DMS79 treated with DMSO at 0.1 percent for 48 hours (cell line): ENCODE results near the gene SLC25A23.
A peak's percentile ranks its signal among the peaks of the same experiment; 100 is the strongest.
"Not testable (repeated sequence)": the region's sequence is repeated elsewhere in the genome, so short reads cannot be mapped to it uniquely, and the experiment has no call there.

Source experiments
- DNase-seq: peaks from one replicate; lab custom pipeline; 2025; lab: John Stamatoyannopoulos, UW

The SLC25A23 gene

GRCh38 chr19:6459262-6460098 lies at the start of gene SLC25A23:
TSS of gene SLC25A23 (minus strand) at chr19:6459792. CDS start at chr19:6459628, 164 bp downstream.
- peak; percentile 58 for DNase-seq

DNA sequence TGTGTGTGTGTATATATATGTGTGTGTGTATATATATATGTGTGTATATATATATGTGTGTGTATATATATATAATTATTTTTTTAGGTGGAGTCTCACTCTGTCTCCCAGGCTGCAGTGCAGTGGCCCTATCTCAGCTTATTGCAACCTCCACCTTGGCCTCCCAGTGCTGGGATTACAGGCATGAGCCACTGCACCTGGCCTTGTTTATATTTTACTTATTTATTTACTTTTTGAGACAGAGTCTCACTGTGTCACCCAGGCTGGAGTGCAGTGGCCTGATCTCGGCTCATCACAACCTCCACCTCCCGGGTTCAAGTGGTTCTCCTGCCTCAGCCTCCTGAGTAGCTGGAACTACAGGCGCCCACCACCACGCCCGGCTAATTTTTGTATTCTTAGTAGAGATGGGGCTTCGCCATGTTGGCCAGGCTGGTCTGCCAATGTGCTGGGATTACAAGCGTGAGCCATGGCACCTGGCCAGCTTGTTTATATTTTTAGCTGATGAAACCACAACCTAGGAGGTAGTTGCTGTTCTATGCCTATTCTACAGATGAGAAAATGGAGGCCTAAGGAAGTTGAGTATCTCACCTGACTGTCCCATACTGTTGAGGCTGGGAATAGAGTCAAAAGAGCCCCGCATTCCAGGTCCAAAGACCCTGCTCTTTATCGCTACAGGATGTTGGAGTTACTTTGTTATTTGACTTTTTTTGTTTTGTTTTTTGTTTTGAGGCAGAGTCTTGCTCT lies 48.6 kb upstream of the SLC25A23 start:
- not testable (repeated sequence) for DNase-seq

DNA sequence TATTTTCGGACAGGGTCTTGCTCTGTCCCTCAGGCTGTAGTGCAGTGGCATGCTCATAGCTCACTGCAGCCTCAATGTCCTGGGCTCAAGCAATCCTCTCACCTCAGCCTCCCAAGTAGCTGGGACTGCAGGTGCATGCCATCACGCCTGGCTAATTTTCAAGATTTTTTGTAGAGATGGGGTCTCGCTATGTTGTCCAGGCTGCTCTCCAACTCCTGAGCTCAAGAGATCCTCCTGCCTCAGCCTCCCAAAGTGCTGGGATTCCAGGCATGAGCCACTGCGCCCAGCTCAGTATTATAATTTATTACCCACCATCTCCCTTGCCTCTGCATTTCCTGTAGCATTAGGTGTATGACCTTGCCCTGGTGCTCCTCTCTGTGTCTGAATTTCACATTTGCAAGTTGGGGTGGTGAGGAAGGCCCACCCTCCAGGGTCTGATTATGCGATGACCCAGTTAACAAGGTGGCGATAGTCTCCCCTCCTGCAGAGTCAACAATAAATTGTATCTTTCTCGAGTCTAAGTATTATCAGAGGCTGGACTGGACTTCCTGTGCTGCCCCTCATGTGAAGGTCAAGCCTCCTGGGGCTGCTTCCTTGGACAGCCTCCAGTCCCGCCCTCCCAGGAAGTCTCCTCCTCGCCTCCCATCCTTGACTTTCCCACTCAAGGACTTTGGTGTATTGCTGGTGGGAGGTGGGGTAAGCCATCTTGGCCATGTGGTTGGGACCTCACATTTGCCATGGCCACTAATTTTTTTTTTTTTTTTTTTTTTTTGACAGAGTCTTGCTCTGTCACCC lies 44.0 kb upstream of the SLC25A23 start:
- no peak for DNase-seq

GRCh38 chr19:6501740-6502648 lies 42.4 kb upstream of the SLC25A23 start, which contains the start of gene TUBB4A:
TSS of gene TUBB4A (minus strand) at chr19:6502309. CDS start at chr19:6502212, 97 bp downstream.
- DNase-seq, result no peak

- DNase-seq, result no peak
Measured at GRCh38 chr19:6500837-6501739, 41.5 kb upstream of the SLC25A23 start.

GRCh38 chr19:6499052-6499790 lies 39.6 kb upstream of the SLC25A23 start:
- no peak for DNase-seq

GRCh38 chr19:6498294-6499036 lies 38.9 kb upstream of the SLC25A23 start:
- DNase-seq, result no peak

GRCh38 chr19:6495947-6496346 lies 36.4 kb upstream of the SLC25A23 start:
- DNase-seq, result no peak

DNA sequence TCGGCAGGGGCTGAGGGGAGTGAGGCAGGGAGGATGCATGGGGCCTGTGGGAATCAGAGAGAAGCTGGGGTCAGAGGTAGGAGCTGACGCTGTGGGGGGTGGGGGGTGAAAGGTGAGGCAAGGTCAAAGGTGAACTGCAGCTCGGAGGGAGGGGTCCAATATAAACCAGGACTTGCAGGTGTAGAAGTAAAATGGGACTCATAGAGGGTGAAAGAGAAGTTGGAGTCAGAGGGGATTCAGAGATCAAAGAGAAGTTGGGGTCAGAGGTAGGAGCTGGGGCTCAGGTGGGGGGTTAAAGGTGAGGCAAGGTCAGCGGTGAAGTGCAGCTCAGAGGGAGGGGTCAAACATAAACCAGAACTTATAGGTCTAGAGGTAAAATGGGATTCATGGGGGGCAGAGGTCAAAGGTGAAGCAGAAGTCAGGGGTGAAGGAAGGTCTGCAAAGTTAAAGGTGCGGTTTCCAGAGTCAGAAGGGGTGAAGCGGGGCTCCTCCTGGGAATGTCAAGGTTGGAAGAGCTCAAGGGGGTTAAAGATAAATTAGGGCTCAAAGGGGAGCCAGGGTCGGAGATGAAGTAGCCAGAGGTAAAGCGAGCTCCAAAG lies 34.9 kb upstream of the SLC25A23 start:
- DNase-seq, result no peak

DNA sequence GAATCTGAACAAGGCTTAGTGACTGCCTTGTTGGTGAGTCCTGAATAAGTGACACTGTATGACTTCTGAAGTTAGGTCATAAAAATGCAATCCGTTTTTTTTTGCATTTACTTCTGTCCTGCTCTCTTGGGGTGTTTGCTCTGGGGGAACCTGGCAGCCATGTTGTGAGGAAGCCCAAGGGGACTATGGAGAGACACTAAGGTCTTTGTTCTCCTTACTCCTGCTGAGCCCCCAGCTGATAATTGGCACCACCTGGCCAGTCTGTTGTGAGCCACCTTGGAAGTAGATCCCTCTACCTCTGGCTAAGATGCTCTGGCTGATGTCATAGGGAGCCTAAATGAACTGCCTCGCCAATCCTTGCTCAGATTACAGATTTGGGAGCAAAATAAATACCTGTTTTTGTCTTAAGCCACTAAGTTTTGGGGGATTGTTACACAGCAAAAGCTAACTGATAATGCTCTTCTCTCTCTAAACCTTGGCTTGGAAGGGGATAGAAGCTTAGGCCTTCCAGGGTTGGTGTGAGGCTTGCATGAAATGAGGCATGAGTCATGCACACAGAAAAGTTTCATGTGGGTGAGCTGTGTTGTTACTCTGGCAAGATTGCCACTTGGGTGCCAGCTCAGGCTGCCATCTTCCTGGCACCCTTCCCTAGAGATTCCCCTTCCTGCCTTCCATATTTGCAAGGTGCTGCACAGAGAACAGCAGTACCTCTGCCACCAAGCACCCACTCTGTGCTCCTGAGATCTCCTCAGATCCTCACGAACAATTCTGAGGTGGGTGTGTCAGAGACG lies 32.4 kb upstream of the SLC25A23 start:
- no peak for DNase-seq

DNA sequence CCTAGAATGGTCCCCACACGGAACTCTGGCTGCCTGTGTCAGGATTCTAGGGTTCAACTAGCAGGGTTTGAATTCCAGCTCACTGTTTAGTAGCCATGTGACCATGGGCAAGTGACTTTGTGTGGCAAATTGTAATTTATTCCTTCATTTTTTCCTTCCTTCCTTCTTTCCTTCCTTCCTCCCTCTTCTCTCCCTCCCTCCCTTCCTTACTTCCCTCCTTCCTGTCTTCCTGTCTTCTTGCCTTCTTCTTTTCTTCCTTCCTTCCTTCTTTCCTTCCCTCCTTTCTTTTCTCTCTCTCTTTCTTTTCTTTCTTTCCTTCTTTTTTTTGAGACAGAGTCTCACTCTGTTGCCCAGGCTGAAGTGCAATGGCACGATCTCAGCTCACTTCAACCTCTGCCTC lies 30.5 kb upstream of the SLC25A23 start:
- no peak for DNase-seq

GRCh38 chr19:6489278-6490061 lies 29.9 kb upstream of the SLC25A23 start:
- peak; percentile 22 for DNase-seq

- no peak for DNase-seq
Measured at GRCh38 chr19:6484831-6485230, 25.2 kb upstream of the SLC25A23 start.

GRCh38 chr19:6484230-6484629 lies 24.6 kb upstream of the SLC25A23 start:
- DNase-seq, result no peak

GRCh38 chr19:6483235-6483634 lies 23.6 kb upstream of the SLC25A23 start:
- DNase-seq, result no peak

- no peak for DNase-seq
Measured at GRCh38 chr19:6482343-6482686, 22.7 kb upstream of the SLC25A23 start.
